GM18498 (cell line): ENCODE results near the gene HHATL.

Source experiments
- ATAC-seq: cut with Tn5 transposase; IDR thresholded peaks from one replicate; pipeline ENCODE4 v1.9.1; 2021; ENCODE audit warnings: mild to moderate bottlenecking, moderate library complexity; ENCODE audit not compliant: unreplicated experiment

The HHATL gene

DNA sequence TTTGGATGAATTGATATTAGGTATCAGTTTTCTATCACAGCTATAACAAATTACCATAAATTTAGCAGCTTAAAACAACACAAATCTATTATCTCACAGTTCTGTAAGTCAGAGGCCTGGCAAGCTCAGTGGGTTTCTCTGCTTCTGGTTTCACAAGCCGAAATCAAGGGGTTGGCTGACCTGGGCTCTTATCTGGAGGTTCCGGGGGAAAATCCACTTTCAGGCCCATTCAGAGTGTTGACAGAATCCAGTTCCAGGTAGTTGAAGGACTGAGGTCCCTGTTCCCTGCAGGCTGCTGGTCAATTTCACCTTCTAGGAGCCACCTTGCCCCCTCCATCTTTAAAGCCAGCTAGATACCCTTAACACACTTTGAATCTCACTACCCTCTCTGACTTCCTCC, 11.1 kb upstream of the HHATL start:
- ATAC-seq = no peak

- ATAC-seq = no peak
Observed at GRCh38 chr3:42712688-42713372, 10.2 kb upstream of the HHATL start.

DNA sequence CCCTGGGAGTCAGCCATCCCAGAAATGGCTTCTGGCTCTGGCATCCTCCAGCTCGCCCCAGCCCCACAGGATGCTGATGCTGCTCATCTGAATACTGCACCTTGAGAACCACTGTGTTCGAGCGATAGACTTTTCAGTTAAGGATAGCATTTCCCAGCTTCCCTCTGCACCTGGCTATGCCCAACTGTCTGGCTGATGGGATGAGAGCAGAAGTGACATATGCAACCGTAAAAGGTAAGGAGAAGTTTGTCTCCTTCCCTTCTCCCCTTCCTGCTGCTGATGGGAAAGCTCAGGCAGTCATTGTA, 9.7 kb upstream of the HHATL start:
- ATAC-seq = no peak

DNA sequence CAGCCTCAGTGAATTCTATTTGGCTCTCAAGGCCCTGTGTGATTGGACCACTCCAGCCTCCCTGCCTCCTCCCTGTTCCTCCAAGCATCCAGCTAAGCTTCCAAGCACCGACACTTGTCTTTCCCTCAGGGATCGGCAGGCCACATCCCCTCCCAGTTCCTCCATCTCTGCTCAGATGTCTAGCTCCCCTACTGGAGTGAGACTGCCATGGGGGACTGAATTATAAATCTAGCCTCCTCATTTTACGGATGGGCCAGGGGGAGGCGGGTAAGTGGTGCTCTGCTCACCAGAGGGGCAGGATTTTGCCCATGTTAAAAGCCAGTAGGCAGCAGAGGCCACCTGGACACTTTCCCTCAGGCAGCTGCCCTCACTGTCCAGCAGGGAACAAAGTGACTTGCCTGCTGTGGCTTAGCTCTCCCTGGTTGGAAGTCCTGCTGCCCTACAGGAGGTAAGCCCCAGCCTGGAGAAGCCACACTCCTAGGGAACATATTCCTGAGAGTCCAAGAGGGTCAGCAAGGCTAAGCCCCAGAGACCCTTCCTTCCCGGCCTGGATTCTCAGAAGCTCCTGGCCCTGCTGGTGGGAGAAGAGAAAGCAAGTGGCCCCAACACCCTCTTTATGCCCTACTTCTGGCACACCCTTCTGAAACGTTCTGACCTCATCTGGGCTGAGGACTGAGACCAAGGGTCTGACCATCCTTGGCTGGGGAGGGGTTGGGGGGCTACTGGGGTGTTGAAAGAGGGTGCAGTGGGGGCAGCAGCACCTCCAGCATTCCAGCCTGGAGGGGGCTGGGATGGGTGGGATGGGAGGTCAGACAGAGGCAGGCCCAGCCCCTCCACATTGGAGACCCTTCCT, 9.1 kb upstream of the HHATL start:
- ATAC-seq = no peak

- ATAC-seq = no peak
Observed at GRCh38 chr3:42710323-42711021, 7.9 kb upstream of the HHATL start.

DNA sequence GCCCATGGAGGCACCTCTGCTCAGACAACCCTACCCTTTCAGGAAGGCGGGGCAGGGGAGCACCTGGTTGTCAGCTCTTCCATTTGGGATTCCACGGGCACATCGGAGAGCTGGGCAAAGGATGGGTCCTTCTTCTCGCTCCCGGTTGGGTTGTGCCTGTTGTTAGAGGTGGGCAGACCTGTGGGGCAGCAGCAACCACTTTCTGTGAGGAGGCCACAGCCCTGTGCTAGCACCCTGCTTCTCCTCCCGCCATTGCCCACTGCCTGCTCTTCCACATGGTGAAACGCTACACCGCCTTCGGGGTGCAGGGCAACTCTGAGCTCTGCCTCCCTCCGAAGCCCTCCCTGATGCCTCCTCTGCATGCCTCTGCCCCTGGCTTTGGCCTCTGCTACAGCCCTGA, 7.0 kb upstream of the HHATL start:
- no peak for ATAC-seq

GRCh38 chr3:42708611-42709151, 6.1 kb upstream of the HHATL start:
- ATAC-seq = no peak

GRCh38 chr3:42707620-42708355, 5.2 kb upstream of the HHATL start:
- ATAC-seq = no peak

DNA sequence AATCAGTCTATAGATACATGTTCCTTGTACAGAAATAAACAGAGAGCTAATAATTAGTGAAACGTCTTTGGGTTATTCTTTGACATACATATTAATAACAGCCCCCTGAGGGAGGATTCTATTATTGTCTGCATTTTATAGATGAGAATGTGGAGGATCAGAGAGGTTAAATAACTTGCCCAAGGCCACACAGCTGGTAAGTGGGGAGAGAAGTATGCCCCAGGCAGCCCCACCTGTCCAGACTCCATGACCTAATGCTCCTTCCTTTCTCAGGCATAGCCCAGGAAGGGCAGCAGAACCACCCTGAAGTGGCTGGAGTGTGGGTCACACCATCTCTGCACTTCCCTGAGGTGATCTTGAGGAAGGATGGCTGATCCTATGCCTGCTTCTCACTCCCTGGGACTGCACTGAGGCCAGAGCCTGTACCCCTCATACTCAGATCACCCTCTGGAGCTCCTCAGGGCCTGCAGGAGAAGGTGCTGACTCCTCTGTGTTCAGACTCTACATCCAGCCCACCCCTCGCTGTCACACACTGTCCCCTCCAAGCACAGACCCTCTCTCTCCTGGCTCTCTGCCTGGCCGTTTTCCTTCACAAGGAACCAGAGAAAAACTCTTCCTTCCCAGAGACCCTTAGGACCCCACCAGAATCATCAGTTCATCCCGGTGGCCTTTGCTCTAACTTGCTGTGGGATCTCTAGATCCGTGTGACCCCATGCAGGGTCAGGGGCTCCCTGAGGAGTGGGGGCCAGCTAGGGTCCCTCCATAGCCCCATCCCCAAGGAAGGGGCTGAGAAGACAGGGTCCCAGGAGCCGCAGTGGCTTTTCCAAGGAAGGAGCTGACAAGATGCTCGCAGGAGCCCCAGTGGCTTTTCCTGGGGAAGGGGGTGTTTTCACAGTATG, 4.4 kb upstream of the HHATL start:
- ATAC-seq = no peak

DNA sequence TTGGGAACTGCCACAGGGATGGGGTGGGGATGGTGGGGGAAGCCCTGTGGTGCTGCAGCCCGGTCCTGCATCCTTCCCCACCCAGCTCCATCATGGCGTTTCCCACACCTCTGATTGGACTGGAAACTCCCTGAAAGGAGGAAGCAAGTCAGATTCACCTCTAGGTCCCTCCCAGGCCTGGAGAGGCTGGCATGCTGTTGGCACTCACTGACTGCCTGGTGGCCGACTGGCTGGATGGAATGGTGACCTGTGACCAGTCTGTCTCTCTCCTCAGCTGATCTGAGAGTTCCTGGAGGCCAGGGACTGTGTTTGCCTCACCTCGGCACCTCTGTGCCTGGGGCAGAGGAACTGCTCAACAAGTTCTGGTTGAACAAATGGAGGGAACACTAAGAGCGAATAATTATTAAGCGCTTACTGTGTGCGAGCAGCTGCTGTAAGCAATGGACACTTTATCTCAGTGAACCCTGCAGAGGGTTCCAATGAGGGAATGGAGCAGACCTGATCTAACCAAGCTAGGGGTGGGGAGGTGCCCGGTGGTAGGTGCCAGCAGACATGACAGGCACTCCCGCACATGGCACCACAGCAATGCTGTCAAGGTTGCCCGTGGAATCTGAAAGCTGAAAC, 3.5 kb upstream of the HHATL start:
- no peak for ATAC-seq

- no peak for ATAC-seq
Observed at GRCh38 chr3:42705058-42705767, 2.6 kb upstream of the HHATL start.

- ATAC-seq = no peak
Observed at GRCh38 chr3:42704136-42704841, 1.7 kb upstream of the HHATL start.

DNA sequence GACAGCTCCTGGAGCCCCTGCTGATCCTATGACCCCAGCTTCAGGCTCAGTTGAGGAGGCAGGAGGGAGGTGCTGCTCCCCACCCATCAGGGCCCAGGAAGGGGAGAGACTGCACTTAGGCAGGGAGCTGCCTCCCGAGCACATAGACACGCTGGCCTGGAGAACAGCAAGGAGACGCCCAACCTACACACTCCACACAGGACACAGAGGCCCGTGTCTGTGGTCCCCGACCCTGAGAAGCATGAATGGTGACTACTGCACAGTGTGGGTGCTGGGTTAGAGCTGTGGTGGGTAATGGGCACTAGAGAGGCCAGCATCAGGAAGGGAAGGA, 1.1 kb upstream of the HHATL start:
- no peak for ATAC-seq

GRCh38 chr3:42702982-42703694, 540 bp upstream of the HHATL start:
- no peak for ATAC-seq

GRCh38 chr3:42701371-42702065, 1.1 kb downstream of the HHATL start:
- ATAC-seq = no peak

DNA sequence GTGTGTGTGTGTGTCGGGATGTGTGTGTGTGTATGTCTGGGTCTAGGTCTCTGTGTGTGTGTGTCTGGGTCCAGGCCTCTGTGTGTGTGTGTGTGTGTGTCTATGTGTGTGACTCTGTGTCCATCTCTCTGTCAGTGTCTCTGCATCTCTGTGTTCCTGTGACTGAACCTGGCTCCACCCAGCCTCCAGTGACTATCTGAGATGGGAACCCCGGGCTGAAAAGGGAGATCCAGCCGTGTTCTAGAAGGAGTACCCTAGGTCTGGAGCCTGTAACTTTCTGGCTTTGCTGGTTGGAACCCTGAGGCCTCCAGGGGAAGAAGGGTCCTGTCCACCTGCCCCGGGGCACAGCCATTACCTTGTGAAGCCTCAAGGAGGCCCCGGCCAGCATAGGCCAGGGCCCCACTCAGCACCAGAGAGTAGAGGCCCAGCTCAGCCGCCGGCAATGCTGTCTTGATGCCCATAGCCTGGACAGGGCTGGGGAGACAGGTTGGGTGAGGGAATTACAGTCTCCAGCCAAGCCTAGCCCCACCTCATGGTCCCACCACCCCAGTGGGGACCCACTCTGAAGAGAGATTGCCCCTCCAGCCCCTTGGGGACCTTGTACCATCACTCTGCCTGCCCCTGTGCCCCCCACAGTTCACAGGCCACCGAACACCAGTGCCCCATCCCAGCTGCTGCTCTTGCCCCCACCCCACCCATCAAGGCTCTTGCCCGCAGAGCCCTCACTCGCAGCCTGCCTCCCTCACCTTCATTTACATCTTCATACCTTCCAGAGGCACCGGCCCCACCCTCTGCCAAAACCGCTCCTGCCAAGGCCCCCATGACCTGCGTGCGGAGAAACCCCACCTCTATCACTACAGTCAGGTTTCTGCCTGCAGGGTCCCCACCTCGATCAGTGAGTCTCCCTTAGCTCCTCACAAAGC, 2.0 kb downstream of the HHATL start:
- ATAC-seq = no peak
